Measurements from ENCODE around the gene YTHDF1.

Gene YTHDF1

GRCh38 chr20:63206878-63207277 is 9.1 kb downstream of the YTHDF1 start:
- DNase-seq: peak; percentile 72

GRCh38 chr20:63205896-63206295 is 10.0 kb downstream of the YTHDF1 start:
- DNase-seq: no peak

GRCh38 chr20:63204362-63204761 is 11.6 kb downstream of the YTHDF1 start:
- DNase-seq: no peak

- no peak for DNase-seq
Observed at GRCh38 chr20:63202811-63203526, 13.0 kb downstream of the YTHDF1 start.

- DNase-seq: no peak
Observed at GRCh38 chr20:63202021-63202420, 13.9 kb downstream of the YTHDF1 start.

GRCh38 chr20:63198606-63199005 is 17.3 kb downstream of the YTHDF1 start:
- no peak for DNase-seq

- no peak for DNase-seq
Observed at GRCh38 chr20:63196768-63197470, 19.0 kb downstream of the YTHDF1 start.

GRCh38 chr20:63194797-63195173 is 21.1 kb downstream of the YTHDF1 start:
- DNase-seq: no peak

GRCh38 chr20:63194007-63194796 is 21.7 kb downstream of the YTHDF1 start:
- no peak for DNase-seq

- no peak for DNase-seq
Observed at GRCh38 chr20:63192721-63193120, 23.2 kb downstream of the YTHDF1 start.

GRCh38 chr20:63191400-63191799 is 24.5 kb downstream of the YTHDF1 start:
- DNase-seq: no peak

- no peak for DNase-seq
Observed at GRCh38 chr20:63190828-63191227, 25.1 kb downstream of the YTHDF1 start.

GRCh38 chr20:63189846-63190559 is 25.9 kb downstream of the YTHDF1 start:
- no peak for DNase-seq

GRCh38 chr20:63189322-63189642 is 26.6 kb downstream of the YTHDF1 start:
- DNase-seq: no peak

- no peak for DNase-seq
Observed at GRCh38 chr20:63188641-63189321, 27.1 kb downstream of the YTHDF1 start.

- DNase-seq: no peak
Observed at GRCh38 chr20:63188159-63188442, 27.8 kb downstream of the YTHDF1 start.

- DNase-seq: no peak
Observed at GRCh38 chr20:63187338-63188158, 28.4 kb downstream of the YTHDF1 start.

- DNase-seq: peak; percentile 34
Observed at GRCh38 chr20:63186528-63187316, 29.2 kb downstream of the YTHDF1 start.

GRCh38 chr20:63186084-63186483 is 29.8 kb downstream of the YTHDF1 start:
- DNase-seq: no peak

GRCh38 chr20:63185215-63185796 is 30.6 kb downstream of the YTHDF1 start:
- DNase-seq: no peak
